22Rv1 (cell line): ENCODE results near the gene IGSF1.

Experiments
- ZFX ChIP-seq: fragments of 450-650 bp; IDR thresholded peaks from 2 replicates; pipeline ENCODE4 v1.6.1; 2017; ENCODE audit warnings: antibody characterized with exemption, borderline replicate concordance
- TF ChIP-seq, protein P1 (sequence below): fragments of 450-650 bp; IDR thresholded peaks from 2 replicates; pipeline ENCODE4 v1.5.1; 2017; ENCODE audit warnings: mild to moderate bottlenecking

DNA sequence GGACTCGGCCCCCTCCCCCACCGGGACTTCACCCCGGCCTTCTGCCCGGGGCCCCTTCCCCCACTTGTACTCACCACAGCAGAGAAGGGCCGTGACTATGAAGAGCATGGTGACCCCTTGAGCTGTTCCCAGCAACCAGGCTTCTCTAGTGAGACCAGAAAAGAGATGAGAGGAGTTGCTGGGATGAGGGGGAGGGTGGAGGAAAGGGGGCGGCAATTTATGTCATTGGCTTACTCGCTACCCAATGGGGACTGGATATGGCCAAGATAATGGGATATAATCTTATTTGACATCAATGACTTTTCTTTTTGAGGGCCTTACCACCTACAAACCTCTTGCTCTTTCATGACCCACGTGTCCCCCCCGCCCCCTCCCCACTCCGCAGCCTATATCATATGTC, 9.9 kb downstream of the IGSF1 start:
- TF ChIP-seq, protein P1, sequence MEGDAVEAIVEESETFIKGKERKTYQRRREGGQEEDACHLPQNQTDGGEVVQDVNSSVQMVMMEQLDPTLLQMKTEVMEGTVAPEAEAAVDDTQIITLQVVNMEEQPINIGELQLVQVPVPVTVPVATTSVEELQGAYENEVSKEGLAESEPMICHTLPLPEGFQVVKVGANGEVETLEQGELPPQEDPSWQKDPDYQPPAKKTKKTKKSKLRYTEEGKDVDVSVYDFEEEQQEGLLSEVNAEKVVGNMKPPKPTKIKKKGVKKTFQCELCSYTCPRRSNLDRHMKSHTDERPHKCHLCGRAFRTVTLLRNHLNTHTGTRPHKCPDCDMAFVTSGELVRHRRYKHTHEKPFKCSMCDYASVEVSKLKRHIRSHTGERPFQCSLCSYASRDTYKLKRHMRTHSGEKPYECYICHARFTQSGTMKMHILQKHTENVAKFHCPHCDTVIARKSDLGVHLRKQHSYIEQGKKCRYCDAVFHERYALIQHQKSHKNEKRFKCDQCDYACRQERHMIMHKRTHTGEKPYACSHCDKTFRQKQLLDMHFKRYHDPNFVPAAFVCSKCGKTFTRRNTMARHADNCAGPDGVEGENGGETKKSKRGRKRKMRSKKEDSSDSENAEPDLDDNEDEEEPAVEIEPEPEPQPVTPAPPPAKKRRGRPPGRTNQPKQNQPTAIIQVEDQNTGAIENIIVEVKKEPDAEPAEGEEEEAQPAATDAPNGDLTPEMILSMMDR: no peak
- no peak for TF ChIP-seq ZFX
